Measurements from ENCODE around the gene DNAH11. TPM values are rescaled to one million over a fixed set of nuclear protein-coding genes. Genes with fewer than 3 reads are reported as not detected.

The DNAH11 gene
- total RNA-seq, 1 donor from 2014 or later: 6.1 TPM

DNA sequence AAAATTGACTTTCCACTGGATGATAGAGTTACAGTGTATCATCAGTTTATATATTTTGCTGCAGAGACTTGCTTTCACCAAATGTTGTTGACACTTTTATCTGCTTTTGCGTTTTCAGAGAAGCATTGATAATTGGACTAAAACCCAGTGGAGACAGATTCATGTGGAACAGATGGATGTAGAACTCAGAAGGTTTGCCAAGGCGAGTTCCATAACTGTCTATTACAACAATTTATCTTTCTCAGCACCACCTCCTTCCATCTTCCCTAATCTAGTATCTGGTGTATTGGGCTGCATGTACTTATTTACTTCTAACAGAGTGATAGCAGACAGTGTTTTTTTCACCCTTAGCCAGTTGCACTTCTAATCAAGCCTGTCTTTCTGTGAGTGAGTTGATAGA lies 73.3 kb downstream of the DNAH11 start:
- H3K27ac Mint-ChIP-seq: no peak overlapping the region
- no peaks in the 10 kb centered on the region for H3K36me3 Mint-ChIP-seq (ENCODE audit: low read depth)
- no peak overlapping the region for H3K4me3 Mint-ChIP-seq
- H3K4me1 Mint-ChIP-seq: no peaks in the 10 kb centered on the region
- intact Hi-C loops (cut with micrococcal nuclease): no loop called here
- DNase-seq: no peak
- H3K9me3 Mint-ChIP-seq: peaks cover 2% of the 10 kb centered on the region
- no peaks in the 10 kb centered on the region for H3K27me3 Mint-ChIP-seq

DNA sequence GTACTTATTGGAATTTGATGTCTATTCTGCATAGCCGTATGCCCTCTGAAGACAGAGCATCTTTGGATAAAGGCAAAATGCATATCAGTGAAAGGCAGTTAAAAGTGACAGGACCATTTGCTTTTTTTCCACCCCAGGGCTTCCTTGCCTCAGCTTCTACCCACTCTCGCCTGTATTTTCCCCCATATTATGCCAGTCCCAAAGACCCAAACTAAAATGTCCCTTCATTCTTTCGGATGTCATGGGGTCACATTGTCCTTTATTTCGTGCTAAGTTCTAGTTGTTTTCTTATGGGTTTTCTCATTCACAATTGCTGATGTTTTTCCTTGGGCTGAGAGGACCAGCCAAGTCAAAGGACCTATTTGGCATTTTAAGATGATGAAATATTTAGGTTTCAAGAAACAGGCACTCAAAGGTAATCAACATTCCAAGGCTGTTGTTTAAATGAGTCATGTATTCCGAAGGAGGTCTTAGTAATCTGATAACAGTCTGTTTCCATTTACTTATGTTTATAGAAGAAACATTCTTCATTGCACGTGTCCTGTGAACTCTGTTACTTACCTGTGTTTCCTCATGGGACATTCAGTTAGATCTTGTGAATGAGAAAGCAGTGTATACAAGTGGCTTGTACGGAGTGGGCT lies 74.1 kb downstream of the DNAH11 start:
- intact Hi-C loops (cut with micrococcal nuclease): no loop called here
- Mint-ChIP-seq H3K27ac (no peak overlapping the region), H3K9me3 (peaks cover 2% of the 10 kb centered on the region), H3K4me1 (no peaks in the 10 kb centered on the region), H3K27me3 (no peaks in the 10 kb centered on the region), H3K4me3 (no peak overlapping the region), H3K36me3 (ENCODE audit: low read depth) (no peaks in the 10 kb centered on the region)
- no peak for DNase-seq

- peaks cover 5% of the 10 kb centered on the region for H3K9me3 Mint-ChIP-seq
- no peak for DNase-seq
- no peaks in the 10 kb centered on the region for H3K36me3 Mint-ChIP-seq (ENCODE audit: low read depth)
- no peak overlapping the region for H3K4me3 Mint-ChIP-seq
- no peaks in the 10 kb centered on the region for H3K27me3 Mint-ChIP-seq
- H3K27ac Mint-ChIP-seq: no peak overlapping the region
- H3K4me1 Mint-ChIP-seq: no peaks in the 10 kb centered on the region
- intact Hi-C loops (cut with micrococcal nuclease): no loop called here
These were observed 74.7 kb downstream of the DNAH11 start for GRCh38 chr7:21617513-21617912.

DNA sequence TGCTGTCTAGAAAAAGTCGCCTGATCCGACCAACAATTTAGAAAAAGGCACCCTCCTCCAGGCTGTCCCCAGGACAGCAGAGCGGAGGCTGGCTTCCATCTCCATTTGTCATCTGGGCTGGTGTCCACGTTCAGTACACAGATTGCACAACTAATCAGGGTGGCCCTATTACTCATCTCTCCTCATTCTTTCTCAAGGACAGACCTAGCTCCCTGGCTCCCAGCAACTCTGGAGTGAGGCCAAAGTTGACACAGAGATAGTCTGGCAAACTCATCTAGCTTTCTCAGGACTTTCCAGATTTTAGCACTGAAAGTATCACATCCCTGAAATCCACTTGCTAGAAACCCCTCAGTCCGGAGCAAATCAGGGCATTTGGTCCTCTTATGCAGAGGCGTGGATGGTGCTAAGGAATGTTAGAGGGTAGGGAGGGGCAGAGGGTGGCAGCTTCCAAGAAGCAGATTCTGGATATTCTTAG lies 75.1 kb downstream of the DNAH11 start:
- no peaks in the 10 kb centered on the region for H3K4me1 Mint-ChIP-seq
- H3K27ac Mint-ChIP-seq: no peak overlapping the region
- intact Hi-C loops (cut with micrococcal nuclease): no loop called here

DNA sequence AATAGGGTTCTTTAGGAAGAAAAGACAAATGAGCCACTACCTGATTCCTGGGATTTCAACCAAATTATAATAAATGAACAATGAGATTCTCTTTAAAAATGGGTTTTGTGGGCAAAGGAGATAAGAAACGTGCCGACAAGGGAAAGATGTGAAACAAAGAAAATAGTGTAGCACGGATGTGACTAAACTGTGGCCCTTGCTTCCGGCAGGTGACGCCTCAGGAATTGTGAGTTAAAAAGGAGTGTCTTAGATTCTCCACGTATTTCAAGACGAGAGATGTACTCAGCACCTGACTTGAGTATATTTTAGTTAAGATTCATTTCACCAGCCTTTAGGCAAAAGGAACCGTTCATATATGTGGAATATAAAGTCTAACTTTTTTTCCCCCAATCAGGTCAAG lies 75.9 kb downstream of the DNAH11 start:
- DNase-seq: no peak
- Mint-ChIP-seq H3K4me1 (no peaks in the 10 kb centered on the region), H3K9me3 (peaks cover 5% of the 10 kb centered on the region), H3K36me3 (ENCODE audit: low read depth) (no peaks in the 10 kb centered on the region), H3K4me3 (no peak overlapping the region), H3K27ac (no peak overlapping the region), H3K27me3 (no peaks in the 10 kb centered on the region)
- intact Hi-C loops (cut with micrococcal nuclease): no loop called here

More for the DNA sequence above, 75.1 kb downstream of the DNAH11 start:
- Mint-ChIP-seq H3K36me3 (ENCODE audit: low read depth) (no peaks in the 10 kb centered on the region), H3K4me3 (no peak overlapping the region), H3K9me3 (peaks cover 5% of the 10 kb centered on the region), H3K27me3 (no peaks in the 10 kb centered on the region)
- DNase-seq: no peak

DNA sequence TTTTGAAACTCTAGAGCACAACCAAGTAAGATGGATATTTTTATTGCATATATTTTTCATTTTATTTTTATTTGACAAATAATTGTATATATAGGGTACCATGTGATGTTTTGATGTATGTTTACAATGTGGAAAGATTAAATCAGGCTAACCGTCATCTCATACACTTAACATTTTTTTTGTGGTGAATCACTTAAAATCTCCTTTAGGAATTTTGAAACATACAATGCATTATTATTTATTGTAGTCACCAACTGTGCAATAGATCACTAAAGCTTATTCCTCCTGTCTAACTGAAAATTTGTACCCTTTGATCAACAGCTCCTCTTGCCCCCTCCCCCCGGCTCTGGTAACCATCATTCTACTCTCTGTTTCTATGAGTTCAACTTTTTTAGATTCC lies 77.2 kb downstream of the DNAH11 start:
- intact Hi-C loops (cut with micrococcal nuclease): no loop called here
- DNase-seq: no peak

DNA sequence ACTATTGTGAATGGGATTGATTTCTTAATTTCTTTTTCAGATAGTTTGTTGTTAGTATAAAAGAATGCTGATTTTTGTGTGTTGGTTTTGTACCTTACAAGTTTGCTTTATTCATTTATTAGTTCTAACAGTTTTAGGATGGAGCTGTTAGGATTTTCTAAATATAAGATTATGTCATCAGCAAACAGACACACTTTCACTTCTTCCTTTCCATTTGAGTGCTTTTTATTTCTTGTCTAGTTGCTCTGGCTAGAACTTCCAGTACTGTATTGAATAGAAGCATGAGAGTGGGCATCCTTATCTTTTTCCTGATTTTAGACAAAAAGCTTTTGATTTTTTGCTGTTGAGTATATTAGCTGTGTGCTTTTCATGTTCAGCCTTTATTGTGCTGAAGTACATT lies 81.5 kb downstream of the DNAH11 start:
- Mint-ChIP-seq H3K27me3 (no peaks in the 10 kb centered on the region), H3K4me1 (peaks cover 2% of the 10 kb centered on the region), H3K36me3 (ENCODE audit: low read depth) (peaks cover 4% of the 10 kb centered on the region), H3K9me3 (peaks cover 8% of the 10 kb centered on the region), H3K4me3 (no peak overlapping the region), H3K27ac (no peak overlapping the region)
- intact Hi-C loops (cut with micrococcal nuclease): no loop called here
- no peak for DNase-seq

More for the DNA sequence above, 77.2 kb downstream of the DNAH11 start:
- H3K4me3 Mint-ChIP-seq: no peak overlapping the region
- no peaks in the 10 kb centered on the region for H3K27me3 Mint-ChIP-seq
- H3K4me1 Mint-ChIP-seq: no peaks in the 10 kb centered on the region
- no peak overlapping the region for H3K27ac Mint-ChIP-seq
- H3K9me3 Mint-ChIP-seq: peaks cover 5% of the 10 kb centered on the region
- no peaks in the 10 kb centered on the region for H3K36me3 Mint-ChIP-seq (ENCODE audit: low read depth)

- Mint-ChIP-seq H3K27me3 (no peaks in the 10 kb centered on the region), H3K27ac (no peak overlapping the region), H3K36me3 (ENCODE audit: low read depth) (no peaks in the 10 kb centered on the region), H3K9me3 (peaks cover 4% of the 10 kb centered on the region), H3K4me3 (no peak overlapping the region), H3K4me1 (no peaks in the 10 kb centered on the region)
- intact Hi-C loops (cut with micrococcal nuclease): no loop called here
- no peak for DNase-seq
These were observed 93.9 kb downstream of the DNAH11 start for GRCh38 chr7:21636694-21637093.

DNA sequence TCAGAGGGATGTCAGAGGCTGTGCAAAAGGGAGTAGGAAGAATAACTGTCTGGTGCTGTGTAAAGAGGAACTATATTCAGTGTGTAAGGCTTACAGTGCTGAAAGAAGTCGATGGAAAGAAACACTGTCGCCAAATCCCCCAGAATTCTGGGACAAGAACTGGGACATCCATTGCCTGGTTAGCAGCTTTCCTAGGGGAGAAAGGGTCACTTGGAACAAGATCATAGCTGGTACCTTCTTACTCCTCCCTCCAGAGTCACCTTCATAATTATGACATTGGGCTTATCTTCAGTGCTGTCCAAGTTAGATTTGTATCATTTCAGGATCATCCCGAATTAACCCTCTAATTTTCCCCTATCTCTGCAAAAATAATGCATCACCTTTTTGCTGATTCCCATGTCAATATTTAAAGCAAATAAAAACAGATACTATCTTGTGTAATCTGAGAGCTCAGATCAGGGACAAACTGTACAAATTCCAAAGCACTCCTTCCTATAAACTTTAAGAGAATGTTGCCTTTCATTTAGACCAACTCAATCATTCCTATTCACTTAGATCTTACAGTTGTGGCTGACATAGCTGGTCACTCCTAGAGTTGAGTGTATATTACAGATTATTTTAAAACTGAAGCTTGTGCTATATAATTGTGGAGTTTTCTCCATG lies 96.5 kb downstream of the DNAH11 start:
- Mint-ChIP-seq H3K4me1 (no peaks in the 10 kb centered on the region), H3K27me3 (no peaks in the 10 kb centered on the region), H3K27ac (no peak overlapping the region), H3K36me3 (ENCODE audit: low read depth) (no peaks in the 10 kb centered on the region), H3K9me3 (no peaks in the 10 kb centered on the region), H3K4me3 (no peak overlapping the region)
- DNase-seq: no peak
- intact Hi-C loops (cut with micrococcal nuclease): no loop called here

DNA sequence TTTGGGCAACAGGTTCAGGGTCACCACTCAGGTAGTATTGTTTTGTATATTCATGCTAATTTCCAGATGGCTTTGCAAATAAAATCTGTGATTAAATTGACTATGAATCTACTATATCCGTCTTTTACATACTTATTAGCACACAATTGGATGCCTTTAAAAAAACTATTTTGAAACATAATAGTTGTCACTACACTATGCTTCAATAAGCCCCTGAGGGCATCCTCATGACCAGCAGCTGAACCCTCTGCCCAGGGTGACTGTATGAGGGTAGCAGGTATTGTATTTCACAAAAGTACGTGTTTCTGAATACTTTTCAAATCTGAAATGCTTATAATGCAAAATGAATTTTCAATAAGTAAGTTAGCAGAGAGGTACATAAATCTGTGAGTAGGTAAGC lies 97.3 kb downstream of the DNAH11 start:
- Mint-ChIP-seq H3K36me3 (ENCODE audit: low read depth) (no peaks in the 10 kb centered on the region), H3K4me1 (no peaks in the 10 kb centered on the region), H3K4me3 (no peak overlapping the region)

GRCh38 chr7:21641546-21641945 lies 98.7 kb downstream of the DNAH11 start:
- no peaks in the 10 kb centered on the region for H3K36me3 Mint-ChIP-seq (ENCODE audit: low read depth)
- intact Hi-C loops (cut with micrococcal nuclease): no loop called here
- H3K27ac Mint-ChIP-seq: no peak overlapping the region
- H3K4me1 Mint-ChIP-seq: no peaks in the 10 kb centered on the region
- no peak for DNase-seq
- H3K27me3 Mint-ChIP-seq: no peaks in the 10 kb centered on the region
- H3K9me3 Mint-ChIP-seq: no peaks in the 10 kb centered on the region
- H3K4me3 Mint-ChIP-seq: no peak overlapping the region

More for the DNA sequence above, 97.3 kb downstream of the DNAH11 start:
- intact Hi-C loops (cut with micrococcal nuclease): no loop called here
- H3K27ac Mint-ChIP-seq: no peak overlapping the region
- H3K27me3 Mint-ChIP-seq: no peaks in the 10 kb centered on the region
- DNase-seq: no peak
- H3K9me3 Mint-ChIP-seq: no peaks in the 10 kb centered on the region

DNA sequence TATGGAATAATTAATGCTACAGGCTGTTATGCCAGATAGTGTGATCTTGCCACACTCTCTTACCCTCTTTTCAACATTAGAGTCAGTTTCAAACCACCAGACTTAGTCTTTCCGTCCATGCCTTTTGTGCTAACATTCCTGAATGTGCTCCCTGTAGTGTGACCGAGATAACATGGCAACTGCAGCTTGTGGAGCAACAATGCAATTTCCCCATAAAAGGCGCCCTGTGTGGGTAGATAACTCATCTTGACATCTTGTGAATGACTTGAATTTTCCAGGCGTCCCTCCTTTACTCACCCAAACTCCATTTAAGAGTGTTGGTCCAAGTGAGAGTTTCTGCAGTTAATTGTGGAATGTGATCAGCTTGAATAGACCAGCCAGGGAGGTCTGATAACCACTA lies 99.6 kb downstream of the DNAH11 start:
- intact Hi-C loops (cut with micrococcal nuclease): no loop called here
- H3K36me3 Mint-ChIP-seq (ENCODE audit: low read depth): no peaks in the 10 kb centered on the region
- no peak overlapping the region for H3K4me3 Mint-ChIP-seq
- H3K4me1 Mint-ChIP-seq: no peaks in the 10 kb centered on the region
- no peaks in the 10 kb centered on the region for H3K9me3 Mint-ChIP-seq
- no peak for DNase-seq
- no peaks in the 10 kb centered on the region for H3K27me3 Mint-ChIP-seq
- no peak overlapping the region for H3K27ac Mint-ChIP-seq

DNA sequence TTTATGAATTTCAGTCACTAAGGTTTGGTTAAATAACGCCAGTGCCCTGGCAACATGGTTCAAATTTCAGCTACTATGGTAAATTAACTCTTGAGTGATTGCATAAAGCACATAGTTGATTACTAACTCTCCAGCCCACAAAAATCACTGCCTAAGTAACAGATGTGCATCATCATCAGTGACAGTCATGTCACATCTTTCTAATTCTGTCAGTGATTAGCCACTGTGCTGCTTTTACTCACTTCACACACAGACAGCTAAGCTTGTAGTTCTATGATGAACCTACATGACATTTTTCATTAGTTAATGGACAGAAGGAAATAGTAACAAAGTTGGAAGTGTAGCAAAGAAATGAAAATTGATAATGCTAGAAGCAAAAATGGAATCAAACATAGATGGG lies 108.9 kb downstream of the DNAH11 start:
- intact Hi-C loops (cut with micrococcal nuclease): no loop called here
- Mint-ChIP-seq H3K27me3 (no peaks in the 10 kb centered on the region), H3K36me3 (ENCODE audit: low read depth) (no peaks in the 10 kb centered on the region), H3K4me1 (no peaks in the 10 kb centered on the region), H3K27ac (no peak overlapping the region), H3K9me3 (no peaks in the 10 kb centered on the region), H3K4me3 (no peak overlapping the region)
- no peak for DNase-seq

GRCh38 chr7:21653623-21654022 lies 110.8 kb downstream of the DNAH11 start:
- Mint-ChIP-seq H3K27ac (no peak overlapping the region), H3K27me3 (peaks cover 2% of the 10 kb centered on the region), H3K4me3 (no peak overlapping the region), H3K4me1 (no peaks in the 10 kb centered on the region), H3K36me3 (ENCODE audit: low read depth) (no peaks in the 10 kb centered on the region), H3K9me3 (no peaks in the 10 kb centered on the region)
- intact Hi-C loops (cut with micrococcal nuclease): no loop called here
- DNase-seq: no peak

DNA sequence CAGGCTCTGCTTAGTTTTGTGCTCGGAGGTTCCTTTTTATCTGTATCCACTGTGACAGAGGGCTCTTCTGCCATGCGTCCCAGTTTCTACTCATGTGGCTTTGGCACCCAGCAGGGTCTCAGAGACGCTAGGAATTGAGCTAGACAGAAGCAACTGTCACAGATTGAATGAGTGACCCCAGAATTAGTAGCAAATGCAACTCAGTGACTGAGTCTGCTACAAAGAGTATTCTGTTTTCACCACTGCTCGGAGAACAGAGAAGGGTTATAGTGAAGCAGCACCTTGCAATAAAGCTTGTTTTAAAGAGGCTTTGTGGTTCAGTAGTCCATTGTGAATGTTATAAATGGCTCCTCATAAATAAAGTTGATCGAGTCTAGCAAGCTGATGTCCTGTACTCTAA lies 113.2 kb downstream of the DNAH11 start:
- H3K9me3 Mint-ChIP-seq: no peaks in the 10 kb centered on the region
- no peak overlapping the region for H3K27ac Mint-ChIP-seq
- H3K27me3 Mint-ChIP-seq: peaks cover 2% of the 10 kb centered on the region
- intact Hi-C loops (cut with micrococcal nuclease): no loop called here
- H3K36me3 Mint-ChIP-seq (ENCODE audit: low read depth): no peaks in the 10 kb centered on the region
- no peak for DNase-seq
- no peak overlapping the region for H3K4me3 Mint-ChIP-seq
- no peaks in the 10 kb centered on the region for H3K4me1 Mint-ChIP-seq

Data from activated CD4-positive, alpha-beta T cell treated with anti-CD3 and anti-CD28 coated beads, Interleukin-2, amount 10 ng/mL, durations not matched to agents 24 days and 14 days (primary cell).